Stimulated activated CD8-positive, alpha-beta memory T cell treated with anti-CD3 and anti-CD28 coated beads, Interleukin-12 subunit alpha, Interleukin-12 subunit beta, amount 100 ng/mL, for 1 hour (primary cell): ENCODE data around the gene SLC25A19.
"Not testable (repeated sequence)": the region's sequence is repeated elsewhere in the genome, so short reads cannot be mapped to it uniquely, and the experiment has no call there.

Source experiments
- DNase-seq: peaks from one replicate; pipeline ENCODE4 v3.0.0-alpha.2; 2020; ENCODE audit warnings: low read depth

SLC25A19 gene

GRCh38 chr17:75301502-75302206 is 12.4 kb upstream of the SLC25A19 start:
- no peak for DNase-seq

GRCh38 chr17:75301049-75301448 is 11.8 kb upstream of the SLC25A19 start:
- no peak for DNase-seq

GRCh38 chr17:75300280-75300679 is 11.0 kb upstream of the SLC25A19 start:
- no peak for DNase-seq

- no peak for DNase-seq
Observed at GRCh38 chr17:75295201-75296158, 6.2 kb upstream of the SLC25A19 start.

- DNase-seq = not testable (repeated sequence)
Observed at GRCh38 chr17:75292810-75293448, 3.7 kb upstream of the SLC25A19 start.

- peak; percentile 52 for DNase-seq
Observed at GRCh38 chr17:75289832-75290337, 652 bp upstream of the SLC25A19 start.

- no peak for DNase-seq
Observed at GRCh38 chr17:75288770-75289114, 491 bp downstream of the SLC25A19 start.

- no peak for DNase-seq
Observed at GRCh38 chr17:75288359-75288758, 874 bp downstream of the SLC25A19 start.

- DNase-seq = no peak
Observed at GRCh38 chr17:75287221-75287620, 2.0 kb downstream of the SLC25A19 start.

GRCh38 chr17:75285123-75285522 is 4.1 kb downstream of the SLC25A19 start:
- DNase-seq = no peak

- DNase-seq = not testable (repeated sequence)
Observed at GRCh38 chr17:75280189-75280588, 9.0 kb downstream of the SLC25A19 start.

GRCh38 chr17:75277664-75278071 is 11.6 kb downstream of the SLC25A19 start:
- DNase-seq = no peak

- no peak for DNase-seq
Observed at GRCh38 chr17:75273977-75274708, 15.1 kb downstream of the SLC25A19 start.

GRCh38 chr17:75272848-75273184 is 16.4 kb downstream of the SLC25A19 start:
- no peak for DNase-seq

- DNase-seq = no peak
Observed at GRCh38 chr17:75271955-75272847, 17.0 kb downstream of the SLC25A19 start.

GRCh38 chr17:75271233-75271954 is 17.8 kb downstream of the SLC25A19 start:
- peak; percentile 76 for DNase-seq

GRCh38 chr17:75270966-75271232 is 18.3 kb downstream of the SLC25A19 start, which contains the start of gene MIF4GD:
Gene MIF4GD, minus strand, starts transcription at chr17:75271231. Its CDS starts 1,036 bp downstream, at chr17:75270195.
- no peak for DNase-seq

GRCh38 chr17:75270218-75270965 is 18.8 kb downstream of the SLC25A19 start:
- DNase-seq = peak; percentile 20

GRCh38 chr17:75269844-75270217 is 19.4 kb downstream of the SLC25A19 start:
- no peak for DNase-seq
